ENCODE results near the gene P3H2. TPM values are rescaled to one million over a fixed set of nuclear protein-coding genes. Genes with fewer than 3 reads are reported as not detected.

P3H2 gene
- total and polyA plus RNA-seq, 2 of the 4 experiments (the other 2 are of a cell fraction): 54.7 to 64.3 TPM

- Histone ChIP-seq H3K23ac (ENCODE audit: low read depth, low read length) (peak overlapping the region; percentile 42; the same call in 1 of the 2 replicates), H3K9me3 (ENCODE audit: control insufficient read depth, insufficient read depth, low read length) (no peaks in the 10 kb centered on the region), H3K14ac (replicated peaks; ENCODE audit: low read depth, low read length) (no peak overlapping the region), H2BK20ac (ENCODE audit: low read depth, low read length) (no peak overlapping the region), H3K4me3 (ENCODE audit: insufficient read depth, low read depth, low read length) (no peak overlapping the region), H2BK5ac (ENCODE audit: low read depth, low read length, poor library complexity, severe bottlenecking) (peak overlapping the region; percentile 18), H3K9me1 (ENCODE audit: insufficient read depth, low read length) (peaks cover 10% of the 10 kb centered on the region), H4K5ac (ENCODE audit: low read depth, low read length) (no peak overlapping the region), H2BK120ac (ENCODE audit: low read depth, low read length) (no peak overlapping the region), H3K27ac (ENCODE audit: insufficient read depth, low read length) (no peak overlapping the region), H4K8ac (ENCODE audit: low read depth in 2 of 2, low read length in 2 of 2) (no peak overlapping the region; a peak in 1 of 4 replicates), H2AK5ac (ENCODE audit: low read depth, low read length) (no peak overlapping the region), H4K20me1 (ENCODE audit: insufficient read depth, low read length) (0 out of 2 replicates have a peak, but pooled peaks cover 3% of the 10 kb centered on the region), H3K18ac (ENCODE audit: low read depth, low read length) (peak overlapping the region; percentile 13; the same call in 1 of the 2 replicates), H3K27me3 (ENCODE audit: control insufficient read depth, insufficient read depth, low read length) (no peaks in the 10 kb centered on the region), H3K4me2 (ENCODE audit: low read depth, low read length) (peak overlapping the region; percentile 77; the same call in 1 of the 2 replicates), H3K9ac (ENCODE audit: low read depth, low read length) (no peak overlapping the region), H2AFZ (replicated peaks; ENCODE audit: low read length, poor library complexity) (no peak overlapping the region), H2AK9ac (replicated peaks; ENCODE audit: low read depth, low read length, poor library complexity) (no peak overlapping the region), H3K36me3 (ENCODE audit: control insufficient read depth, insufficient read depth, low read length) (no peaks in the 10 kb centered on the region; the same call in 1 of the 2 replicates), H2BK15ac (ENCODE audit: low read depth, low read length) (no peak overlapping the region), H4K91ac (ENCODE audit: insufficient read depth, low read depth, low read length) (no peak overlapping the region), H3K79me1 (ENCODE audit: low read depth in 1 of 2, low read length in 2 of 2) (peaks cover 14 to 61% of the 10 kb centered on the region in 2 experiments; a peak in 3 of 4 replicates), H3K4ac (ENCODE audit: low read depth, low read length) (no peak overlapping the region), H3K56ac (ENCODE audit: extremely low read depth, insufficient read depth, low read length) (no peak overlapping the region), H3K4me1 (ENCODE audit: control insufficient read depth, insufficient read depth, low read length) (peaks cover 10% of the 10 kb centered on the region)
- ATAC-seq (ENCODE audit: low read depth) (no peak), DNase-seq (no peak)
- ChIA-PET CTCF (no interaction called here), POLR2A (ENCODE audit: unreplicated experiment) (no interaction called here)
- TF ChIP-seq RAD21 (IDR thresholded peaks at IDR 0.05; ENCODE audit: low read length): no peak
- TF ChIP-seq RCOR1 (IDR thresholded peaks at IDR 0.05; ENCODE audit: insufficient replicate concordance, low read length): no peak
- TF ChIP-seq CEBPB (IDR thresholded peaks at IDR 0.05; ENCODE audit: low read depth, low read length): no peak
- TF ChIP-seq SMC3 (IDR thresholded peaks at IDR 0.05; ENCODE audit: low read depth, low read length): no peak
- TF ChIP-seq RFX5 (IDR thresholded peaks at IDR 0.05; ENCODE audit: low read depth, low read length): no peak
- TF ChIP-seq NFE2L2 (IDR thresholded peaks at IDR 0.05; ENCODE audit: low read depth, low read length): no peak
- TF ChIP-seq MAZ (IDR thresholded peaks at IDR 0.05; ENCODE audit: borderline replicate concordance, low read depth, low read length): no peak
- TF ChIP-seq FOS (IDR thresholded peaks at IDR 0.05; ENCODE audit: low read depth, low read length): no peak
- no peak for TF ChIP-seq MAFK (IDR thresholded peaks at IDR 0.05; ENCODE audit: low read depth, low read length)
- no peak for TF ChIP-seq MXI1 (IDR thresholded peaks at IDR 0.05; ENCODE audit: borderline replicate concordance, low read depth, low read length)
- no peak for TF ChIP-seq USF2 (IDR thresholded peaks at IDR 0.05; ENCODE audit: low read depth, low read length)
- TF ChIP-seq ELK1 (IDR thresholded peaks at IDR 0.05; ENCODE audit: borderline replicate concordance, low read depth, low read length): no peak
- TF ChIP-seq CHD1 (IDR thresholded peaks at IDR 0.05; ENCODE audit: low read depth, low read length): no peak
- no peak for TF ChIP-seq CTCF (conservative IDR thresholded peaks at IDR 0.05; ENCODE audit: low read depth, low read length)
- no peak for TF ChIP-seq BHLHE40 (IDR thresholded peaks at IDR 0.05; ENCODE audit: low read depth, low read length)
- no peak for TF ChIP-seq POLR2A (IDR thresholded peaks at IDR 0.05; ENCODE audit: low read depth, low read length)
- dilution Hi-C loops (cut with HindIII; ENCODE audit: low sequenced_read_pairs, unreplicated experiment) (no loop called here), intact Hi-C loops (cut with micrococcal nuclease) (no loop called here), in situ Hi-C loops (cut with MboI; ENCODE audit: low sequenced_read_pairs) (no loop called here)
- no CpG with 5 or more reads among the region's 6 CpGs for WGBS, 2 experiments (ENCODE audit: extremely low coverage in 2 of 2, insufficient read length in 1 of 2)
- no TSS peak for BruUV-seq (replicated peaks)
These were observed 21.6 kb downstream of the P3H2 start for GRCh38 chr3:190099099-190099498.

Measured in IMR-90 (cell line).